RWPE2 (cell line): ENCODE data around the gene DPF3.

Source experiments
- ATAC-seq: fragments of 200-7000 bp; cut with Tn5 transposase; 3 replicates; pipeline ENCODE4 v1.9.1; 2021; ENCODE audit warnings: low read depth
- DNase-seq: peaks from one replicate; pipeline ENCODE4 v3.0.0-alpha.2; 2020; ENCODE audit warnings: low spot score
- H3K27ac ChIP-seq: fragments of 450-650 bp; 2 replicates; pipeline ENCODE4 v1.5.1; 2017; ENCODE audit warnings: mild to moderate bottlenecking; ENCODE audit not compliant: poor library complexity, severe bottlenecking
- H3K27me3 ChIP-seq: fragments of 250-450 bp; sonication (Bioruptor Pico); 2 replicates; pipeline ENCODE4 v1.5.1; 2021; ENCODE audit warnings: mild to moderate bottlenecking, moderate library complexity; ENCODE audit not compliant: insufficient read depth, poor library complexity, severe bottlenecking
- H3K36me3 ChIP-seq: fragments of 250-450 bp; sonication (Bioruptor Pico); 2 replicates; pipeline ENCODE4 v1.5.1; 2020; ENCODE audit warnings: low read depth, mild to moderate bottlenecking, moderate library complexity
- H3K4me1 ChIP-seq: fragments of 250-450 bp; sonication (Bioruptor Pico); 2 replicates; pipeline ENCODE4 v1.5.1; 2021; ENCODE audit warnings: mild to moderate bottlenecking, moderate library complexity; ENCODE audit not compliant: insufficient read depth, poor library complexity, severe bottlenecking
- H3K4me3 ChIP-seq: fragments of 250-450 bp; sonication (Bioruptor Pico); 2 replicates; pipeline ENCODE4 v1.5.1; 2021; ENCODE audit warnings: mild to moderate bottlenecking, moderate library complexity; ENCODE audit not compliant: severe bottlenecking
- H3K9me3 ChIP-seq: fragments of 250-450 bp; sonication (Bioruptor Pico); 2 replicates; pipeline ENCODE4 v1.5.1; 2021; ENCODE audit warnings: mild to moderate bottlenecking, moderate library complexity; ENCODE audit not compliant: severe bottlenecking
- TF ChIP-seq, protein P1 (sequence below): fragments of 450-650 bp; IDR thresholded peaks from one replicate; pipeline ENCODE4 v1.5.1; 2017; ENCODE audit warnings: mild to moderate bottlenecking, moderate library complexity; ENCODE audit not compliant: poor library complexity, severe bottlenecking

The DPF3 gene

DNA sequence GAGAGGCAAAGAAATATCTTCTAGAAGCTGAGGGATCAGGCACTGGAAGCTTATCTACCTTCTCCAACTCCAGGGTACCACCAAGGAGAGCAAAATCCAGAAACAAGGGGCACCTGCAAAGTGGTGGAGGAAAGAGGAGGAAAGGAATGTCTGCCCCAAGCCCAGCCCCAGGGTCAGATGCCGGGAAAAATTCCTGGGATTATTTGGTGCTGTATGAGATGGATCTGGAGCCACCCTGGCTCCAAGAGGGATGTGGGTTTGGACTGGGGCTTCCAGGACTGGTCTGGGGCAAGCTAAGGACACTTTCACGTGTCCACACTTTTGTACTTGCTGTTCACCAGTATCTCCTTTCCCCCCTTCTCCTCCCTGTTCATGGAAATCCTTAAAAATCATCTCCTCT lies 69.8 kb downstream of the DPF3 start:
- H3K27me3 ChIP-seq, result no peaks in the 10 kb centered on the region
- H3K4me1 ChIP-seq, result no peaks in the 10 kb centered on the region
- no peak for DNase-seq
- no peak overlapping the region for H3K27ac ChIP-seq
- no peaks in the 10 kb centered on the region for H3K36me3 ChIP-seq
- no peaks in the 10 kb centered on the region for H3K9me3 ChIP-seq
- no peak for ATAC-seq
- H3K4me3 ChIP-seq, result no peak overlapping the region
- TF ChIP-seq, protein P1, sequence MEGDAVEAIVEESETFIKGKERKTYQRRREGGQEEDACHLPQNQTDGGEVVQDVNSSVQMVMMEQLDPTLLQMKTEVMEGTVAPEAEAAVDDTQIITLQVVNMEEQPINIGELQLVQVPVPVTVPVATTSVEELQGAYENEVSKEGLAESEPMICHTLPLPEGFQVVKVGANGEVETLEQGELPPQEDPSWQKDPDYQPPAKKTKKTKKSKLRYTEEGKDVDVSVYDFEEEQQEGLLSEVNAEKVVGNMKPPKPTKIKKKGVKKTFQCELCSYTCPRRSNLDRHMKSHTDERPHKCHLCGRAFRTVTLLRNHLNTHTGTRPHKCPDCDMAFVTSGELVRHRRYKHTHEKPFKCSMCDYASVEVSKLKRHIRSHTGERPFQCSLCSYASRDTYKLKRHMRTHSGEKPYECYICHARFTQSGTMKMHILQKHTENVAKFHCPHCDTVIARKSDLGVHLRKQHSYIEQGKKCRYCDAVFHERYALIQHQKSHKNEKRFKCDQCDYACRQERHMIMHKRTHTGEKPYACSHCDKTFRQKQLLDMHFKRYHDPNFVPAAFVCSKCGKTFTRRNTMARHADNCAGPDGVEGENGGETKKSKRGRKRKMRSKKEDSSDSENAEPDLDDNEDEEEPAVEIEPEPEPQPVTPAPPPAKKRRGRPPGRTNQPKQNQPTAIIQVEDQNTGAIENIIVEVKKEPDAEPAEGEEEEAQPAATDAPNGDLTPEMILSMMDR, result no peak

DNA sequence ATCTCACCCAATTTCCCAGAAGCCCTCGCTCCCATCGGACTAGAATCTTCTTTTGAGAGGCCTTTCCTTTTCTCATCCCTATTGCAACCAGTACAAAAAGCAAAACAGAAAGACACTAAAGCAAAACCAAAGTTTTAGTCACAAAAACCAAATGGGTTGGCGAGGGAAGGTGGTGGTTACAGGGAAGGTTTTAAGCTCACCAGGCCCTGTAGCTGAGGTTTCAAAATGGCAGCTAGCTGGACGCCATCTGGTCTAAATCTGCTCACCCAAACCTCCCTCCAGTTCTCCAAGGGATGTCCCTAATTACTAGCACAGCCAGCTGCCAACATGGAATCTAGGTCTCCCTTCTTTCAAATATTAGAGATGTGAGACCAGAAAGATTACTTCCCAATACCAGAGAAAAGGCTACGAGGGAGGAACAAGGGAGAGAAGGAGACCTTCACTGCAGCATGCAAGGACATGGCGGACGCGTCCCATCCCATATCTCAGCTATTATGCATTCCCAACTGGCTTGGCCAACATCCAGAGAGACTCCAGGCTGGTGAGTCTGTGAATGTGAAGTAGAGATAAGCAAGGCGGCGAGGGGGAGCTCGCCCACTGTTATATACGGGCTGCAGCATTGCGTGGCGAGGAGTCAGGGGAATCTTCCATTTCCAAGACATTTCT lies 70.8 kb downstream of the DPF3 start:
- ATAC-seq, result no peak
- TF ChIP-seq, protein P1, result no peak
- H3K27me3 ChIP-seq, result no peaks in the 10 kb centered on the region
- H3K9me3 ChIP-seq, result no peaks in the 10 kb centered on the region
- no peak for DNase-seq
- no peaks in the 10 kb centered on the region for H3K4me1 ChIP-seq
- H3K36me3 ChIP-seq, result no peaks in the 10 kb centered on the region
- no peak overlapping the region for H3K27ac ChIP-seq
- no peak overlapping the region for H3K4me3 ChIP-seq

DNA sequence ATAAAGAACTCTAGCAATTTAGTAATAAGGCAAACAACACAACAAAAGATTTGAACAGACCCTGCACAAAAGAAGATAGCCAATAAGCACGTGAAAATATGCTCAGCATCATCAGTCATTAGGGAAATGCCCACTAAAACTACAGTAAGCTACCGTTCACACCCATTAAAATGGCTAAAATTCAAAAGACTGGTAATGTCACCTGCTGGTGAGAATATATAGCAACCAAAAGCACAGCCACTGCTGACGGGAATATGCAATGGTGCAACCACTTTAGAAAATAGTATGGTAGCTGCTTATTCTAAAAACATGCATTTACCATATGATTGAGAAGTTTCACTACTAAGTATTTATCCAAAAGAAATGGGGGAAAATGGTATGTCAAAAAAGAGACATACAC lies 74.9 kb downstream of the DPF3 start:
- ATAC-seq, result no peak
- H3K27ac ChIP-seq, result no peak overlapping the region
- TF ChIP-seq, protein P1, result no peak
- no peaks in the 10 kb centered on the region for H3K4me1 ChIP-seq
- no peaks in the 10 kb centered on the region for H3K27me3 ChIP-seq
- H3K9me3 ChIP-seq, result no peaks in the 10 kb centered on the region
- no peak for DNase-seq
- H3K36me3 ChIP-seq, result no peaks in the 10 kb centered on the region
- H3K4me3 ChIP-seq, result no peak overlapping the region

DNA sequence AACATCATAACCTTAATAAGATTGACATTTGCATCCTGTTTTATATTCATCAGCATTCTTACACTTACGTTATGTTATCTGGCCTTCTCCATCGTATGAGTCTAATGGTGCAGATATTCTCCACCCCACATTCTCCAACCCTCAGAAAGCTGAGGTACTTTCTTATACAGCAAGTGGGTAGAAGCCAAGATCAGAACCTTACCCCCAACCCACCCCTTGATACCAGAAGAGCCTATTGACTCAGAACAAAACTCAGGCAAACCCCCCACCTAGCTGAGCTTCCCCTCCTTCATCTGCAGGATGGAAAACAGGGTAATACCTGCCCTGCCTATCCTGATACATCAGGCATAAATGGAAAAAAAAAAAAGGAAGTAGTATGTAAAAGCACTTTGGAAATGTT lies 77.6 kb downstream of the DPF3 start:
- DNase-seq, result no peak
- H3K27me3 ChIP-seq, result no peaks in the 10 kb centered on the region
- no peaks in the 10 kb centered on the region for H3K36me3 ChIP-seq
- ATAC-seq, result no peak
- H3K27ac ChIP-seq, result no peak overlapping the region
- no peaks in the 10 kb centered on the region for H3K9me3 ChIP-seq
- TF ChIP-seq, protein P1, result no peak
- no peaks in the 10 kb centered on the region for H3K4me1 ChIP-seq
- no peak overlapping the region for H3K4me3 ChIP-seq

DNA sequence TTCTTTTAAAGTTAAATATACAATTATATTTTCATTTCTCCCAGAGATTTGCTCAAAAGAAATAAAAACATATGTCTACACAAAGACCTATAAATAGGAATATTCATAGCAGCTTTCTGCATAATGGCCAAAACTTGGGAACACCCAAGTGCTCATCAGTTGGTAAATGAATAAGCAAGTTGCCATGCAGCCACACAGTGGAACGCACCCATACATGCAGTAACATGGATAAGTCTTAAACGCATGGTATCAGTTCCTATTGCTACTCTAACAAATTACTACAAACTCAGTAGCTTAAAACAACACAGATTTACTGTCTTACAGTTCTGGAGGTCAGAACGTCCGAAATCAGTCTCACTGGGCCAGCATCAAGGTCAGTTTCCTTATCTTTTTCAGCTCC lies 78.5 kb downstream of the DPF3 start:
- no peak for ATAC-seq
- DNase-seq, result no peak
- H3K36me3 ChIP-seq, result no peaks in the 10 kb centered on the region
- H3K9me3 ChIP-seq, result no peaks in the 10 kb centered on the region
- no peaks in the 10 kb centered on the region for H3K4me1 ChIP-seq
- TF ChIP-seq, protein P1, result no peak
- no peak overlapping the region for H3K4me3 ChIP-seq
- no peak overlapping the region for H3K27ac ChIP-seq
- no peaks in the 10 kb centered on the region for H3K27me3 ChIP-seq
